HG03025 (cell line): Measurements from ENCODE around the gene RHOT2.
A peak's percentile ranks its signal among the peaks of the same experiment; 100 is the strongest.

Experiments
- ATAC-seq: cut with Tn5 transposase; IDR thresholded peaks from one replicate; pipeline ENCODE4 v1.9.1; 2021; ENCODE audit warnings: mild to moderate bottlenecking, moderate library complexity; ENCODE audit not compliant: unreplicated experiment, low FRiP score

Gene RHOT2

DNA sequence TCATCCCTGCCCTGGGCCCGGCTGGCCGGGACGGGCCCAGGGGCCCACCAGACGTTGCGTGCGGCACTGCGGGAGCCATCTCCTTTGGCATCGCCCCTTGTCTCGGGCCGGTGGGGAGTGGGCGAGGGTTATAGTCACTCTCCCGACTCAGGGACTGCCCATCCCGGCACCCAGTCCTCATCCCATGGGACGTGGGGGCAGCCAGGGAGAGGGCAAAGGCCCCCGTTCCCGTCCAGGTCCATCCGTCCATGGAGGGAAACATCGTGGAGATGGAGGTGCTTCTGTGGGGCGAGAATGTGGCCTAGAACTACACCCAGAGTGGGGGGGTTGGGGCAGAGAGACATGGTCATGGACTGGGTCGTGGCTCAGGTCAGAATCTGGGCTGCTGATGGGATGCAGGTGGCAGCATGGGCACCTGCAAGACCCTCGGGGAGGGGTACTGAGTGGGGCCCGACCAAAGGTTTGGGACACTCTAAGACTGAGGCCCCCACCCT, 21.2 kb upstream of the RHOT2 start:
- ATAC-seq = no peak

DNA sequence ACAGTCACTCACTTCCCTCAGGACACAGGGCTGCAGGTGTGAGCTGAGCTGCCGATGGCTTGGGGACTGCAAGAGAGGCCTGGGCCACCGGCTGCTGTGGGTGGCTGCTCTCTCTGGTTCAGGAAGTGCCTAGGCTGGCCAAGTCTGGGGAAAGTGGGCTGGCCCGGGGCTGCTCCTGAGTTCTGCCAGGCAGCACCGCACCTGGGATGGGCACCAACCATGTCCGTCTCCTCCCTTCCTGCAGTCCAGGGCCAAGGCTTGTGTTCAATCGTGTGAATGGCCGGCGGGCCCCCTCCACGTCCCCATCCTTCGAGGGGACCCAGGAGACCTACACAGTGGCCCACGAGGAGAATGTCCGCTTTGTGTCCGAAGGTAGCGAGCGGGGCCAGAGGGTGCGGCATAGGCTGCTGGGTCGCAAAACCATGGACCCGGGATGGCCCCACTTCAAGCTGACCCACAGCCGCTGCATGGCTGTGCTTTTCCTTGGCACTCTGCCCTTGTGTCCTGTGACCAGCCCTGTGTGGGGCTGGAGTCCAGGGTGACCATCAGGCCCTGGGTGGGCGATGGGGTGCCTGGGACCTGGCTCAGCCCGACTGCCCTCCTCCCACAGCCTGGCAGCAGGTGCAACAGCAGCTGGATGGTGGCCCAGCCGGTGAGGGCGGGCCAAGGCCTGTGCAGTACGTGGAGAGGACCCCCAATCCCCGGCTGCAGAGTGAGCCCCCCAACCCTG, 20.6 kb upstream of the RHOT2 start:
- ATAC-seq = no peak

DNA sequence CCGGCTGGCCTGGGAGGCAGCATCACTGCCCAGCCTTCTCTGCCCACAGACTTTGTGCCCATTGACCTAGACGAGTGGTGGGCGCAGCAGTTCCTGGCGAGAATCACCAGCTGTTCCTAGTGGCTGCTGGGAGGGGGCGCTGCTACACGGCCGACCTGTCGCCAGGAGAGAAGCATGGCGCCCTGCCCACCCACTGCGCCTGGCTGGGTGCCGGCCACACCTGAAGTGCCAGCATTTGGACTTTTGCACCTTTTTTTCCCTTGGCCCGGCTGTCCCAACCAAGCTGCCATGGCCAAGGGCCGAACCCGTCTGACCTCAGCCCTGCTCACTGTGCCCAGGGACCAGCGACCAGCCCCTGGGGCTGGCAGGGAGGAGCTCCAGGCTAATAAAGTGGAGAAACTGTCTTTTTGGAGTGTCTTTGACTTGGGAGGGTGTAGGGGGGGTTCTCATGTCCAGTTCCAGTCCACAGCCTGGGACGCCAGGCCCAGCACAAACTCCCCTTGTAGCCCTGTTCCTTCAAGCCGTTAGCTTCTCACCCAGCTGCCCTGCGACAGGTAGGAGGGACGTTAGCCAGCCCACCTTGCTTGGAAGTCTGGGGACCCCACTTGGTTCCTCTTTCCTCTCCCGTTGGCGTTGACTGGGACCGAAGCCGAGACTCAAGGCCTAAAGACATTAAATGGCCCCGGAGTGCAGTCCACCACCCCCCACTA, 19.7 kb upstream of the RHOT2 start:
- no peak for ATAC-seq

GRCh38 chr16:648781-649589, 18.9 kb upstream of the RHOT2 start, which contains the start of gene WDR90:
TSS of gene WDR90 (plus strand) at chr16:649365. CDS start at chr16:649417, 52 bp downstream.
- peak; percentile 55 for ATAC-seq

- peak; percentile 9 for ATAC-seq
These were observed 18.3 kb upstream of the RHOT2 start for GRCh38 chr16:649631-650030.

DNA sequence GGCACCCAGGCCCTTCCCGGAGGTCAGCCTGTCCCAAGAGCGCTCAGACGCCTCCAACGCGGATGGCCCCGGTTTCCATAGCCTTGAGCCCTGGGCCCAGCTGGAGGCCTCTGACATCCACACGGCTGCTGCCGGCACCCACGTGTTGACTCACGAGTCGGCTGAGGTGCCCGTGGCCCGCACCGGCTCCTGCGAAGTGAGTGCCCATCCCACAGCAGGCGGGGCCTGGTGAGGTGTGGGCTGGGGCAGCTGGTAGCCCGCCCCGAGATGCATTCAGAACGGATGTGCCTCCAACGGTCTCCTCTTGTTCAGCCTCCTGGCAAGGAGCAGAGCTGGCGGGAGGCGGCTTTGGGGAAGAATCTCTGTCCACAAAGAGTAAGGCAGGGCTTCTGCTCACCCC, 16.1 kb upstream of the RHOT2 start:
- ATAC-seq = no peak

DNA sequence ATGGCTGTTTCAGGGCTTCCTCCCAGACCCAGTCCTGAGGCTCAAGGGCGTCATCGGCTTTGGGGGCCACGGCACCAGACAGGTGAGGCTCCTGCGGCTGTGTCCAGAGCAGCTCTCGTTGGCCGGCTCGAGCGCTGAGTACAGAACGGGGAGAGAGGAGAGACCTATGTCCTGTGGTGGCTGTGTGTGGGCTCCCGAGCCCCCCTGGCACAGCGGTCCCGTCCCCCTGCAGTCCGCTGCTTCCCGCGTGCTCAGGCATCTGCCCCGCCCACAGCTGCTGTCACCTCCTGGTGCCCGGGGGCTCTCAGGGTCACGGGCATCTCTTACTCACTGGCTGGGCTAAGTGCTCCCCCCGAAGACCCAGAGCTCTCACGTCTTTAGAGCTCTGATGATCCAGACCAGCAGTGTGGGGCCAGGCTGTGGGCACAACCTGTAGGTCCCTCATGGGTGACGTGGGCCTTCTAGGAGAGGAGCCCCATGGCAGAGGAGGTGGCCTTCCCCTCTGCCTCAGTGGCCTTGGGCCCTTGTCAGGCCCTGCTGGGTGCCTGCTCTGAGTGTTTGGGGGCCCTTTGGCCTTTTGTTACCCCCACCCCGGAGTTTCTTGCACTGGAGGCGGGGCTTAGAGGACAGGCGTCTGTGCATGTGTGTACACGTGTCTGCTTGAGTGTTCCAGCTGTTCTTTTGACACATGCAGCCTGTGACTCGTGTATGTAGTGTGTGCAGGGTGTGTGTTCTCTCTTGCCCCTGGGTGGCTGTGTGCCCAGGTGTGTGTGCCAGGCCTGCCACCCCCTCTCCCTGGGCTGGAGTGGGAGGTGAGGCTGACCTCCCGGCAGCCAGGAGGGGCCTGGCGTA, 15.3 kb upstream of the RHOT2 start:
- no peak for ATAC-seq

DNA sequence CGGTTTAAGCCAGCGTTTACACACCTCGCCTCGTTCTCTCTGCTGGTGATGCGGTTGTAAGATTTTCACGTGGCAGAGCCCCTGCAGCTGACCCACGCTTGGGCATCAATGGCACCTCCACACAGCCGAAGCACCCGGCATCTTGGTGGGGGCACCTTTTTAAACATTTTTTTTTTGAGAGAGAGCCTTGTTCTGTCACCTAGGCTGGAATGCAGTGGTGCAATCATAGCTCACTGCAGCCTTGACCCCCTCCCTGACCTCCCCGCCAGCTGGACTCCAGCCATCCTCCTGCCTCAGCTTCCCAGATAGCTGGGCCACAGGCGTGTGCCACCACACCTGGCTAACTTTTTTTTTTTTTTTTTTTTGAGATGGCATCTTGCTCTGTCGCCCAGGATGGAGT, 13.9 kb upstream of the RHOT2 start:
- ATAC-seq = no peak

DNA sequence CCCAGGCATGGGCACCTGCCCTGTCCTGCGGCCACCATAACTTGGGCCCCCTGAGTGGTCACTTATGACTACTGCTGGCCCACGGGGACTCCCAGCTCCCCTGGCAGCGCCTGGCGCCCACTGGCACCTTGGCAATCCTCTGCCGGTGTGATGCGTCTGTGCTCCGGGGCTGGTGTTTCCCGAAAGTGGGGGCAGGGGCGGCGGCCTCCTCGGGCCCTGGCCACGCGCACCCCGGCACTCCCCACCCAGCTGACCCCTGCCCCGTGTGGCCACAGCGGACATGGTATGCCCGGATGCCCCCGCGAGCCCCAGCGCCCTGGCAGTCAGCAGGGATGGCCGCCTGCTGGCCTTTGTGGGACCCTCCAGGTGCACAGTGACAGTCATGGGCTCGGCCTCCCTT, 10.4 kb upstream of the RHOT2 start:
- no peak for ATAC-seq

GRCh38 chr16:658679-659571, 9.0 kb upstream of the RHOT2 start:
- no peak for ATAC-seq

- ATAC-seq = no peak
These were observed 8.3 kb upstream of the RHOT2 start for GRCh38 chr16:659618-660017.

DNA sequence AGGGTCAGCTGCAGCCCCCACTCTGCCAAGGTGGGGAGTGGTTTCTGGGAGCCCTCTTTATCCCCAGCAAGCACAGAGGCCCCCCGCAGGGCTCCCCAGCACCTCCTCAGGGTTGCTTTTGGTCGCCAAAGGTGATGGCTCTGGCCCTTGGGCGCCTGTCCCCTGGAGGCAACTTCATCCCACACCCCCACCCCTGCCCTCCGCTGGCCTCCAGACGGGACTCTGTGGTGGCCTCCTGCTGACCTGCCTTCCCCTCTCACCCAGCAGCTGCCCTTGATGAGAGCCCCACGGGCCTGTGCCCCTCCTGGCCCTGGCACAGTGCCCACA, 7.8 kb upstream of the RHOT2 start:
- no peak for ATAC-seq

GRCh38 chr16:660459-661183, 7.3 kb upstream of the RHOT2 start:
- peak; percentile 41 for ATAC-seq

GRCh38 chr16:661184-661821, 6.6 kb upstream of the RHOT2 start:
- peak; percentile 8 for ATAC-seq

DNA sequence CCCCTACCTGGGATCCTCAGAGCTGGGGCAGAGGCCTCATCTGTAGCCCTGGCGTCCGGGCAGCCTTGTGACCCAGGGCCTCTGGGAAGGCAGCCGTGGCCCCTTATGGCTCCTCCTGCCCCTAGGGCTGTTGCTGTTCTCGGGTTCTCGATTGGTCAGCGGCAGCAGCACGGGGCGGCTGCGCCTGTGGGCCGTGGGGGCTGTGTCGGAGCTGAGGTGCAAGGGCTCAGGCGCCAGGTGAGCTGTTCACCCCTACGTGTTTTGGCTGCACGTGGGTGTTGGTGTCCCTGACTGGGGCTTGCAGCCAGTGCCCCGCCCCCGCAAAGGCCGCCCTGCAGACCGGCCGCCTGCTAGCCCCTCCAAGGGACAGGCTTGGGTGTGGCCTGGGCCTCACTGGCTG, 5.8 kb upstream of the RHOT2 start:
- ATAC-seq = no peak

DNA sequence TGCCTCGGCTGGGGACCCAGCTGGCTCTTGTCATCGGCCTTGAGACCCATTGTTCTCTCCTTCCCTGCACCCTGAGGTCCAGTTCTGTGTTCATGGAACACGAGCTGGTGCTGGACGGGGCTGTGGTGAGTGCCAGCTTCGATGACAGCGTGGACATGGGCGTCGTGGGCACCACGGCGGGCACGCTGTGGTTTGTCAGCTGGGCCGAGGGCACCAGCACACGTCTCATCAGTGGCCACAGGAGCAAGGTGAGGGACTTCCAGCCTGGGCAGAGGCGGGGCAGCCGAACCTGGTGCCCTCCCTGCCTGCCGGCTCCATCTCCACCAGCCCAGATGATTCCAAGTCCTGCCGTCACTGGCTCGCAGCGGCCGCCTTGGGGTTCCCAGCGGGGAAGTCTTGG, 5.3 kb upstream of the RHOT2 start:
- ATAC-seq = no peak

DNA sequence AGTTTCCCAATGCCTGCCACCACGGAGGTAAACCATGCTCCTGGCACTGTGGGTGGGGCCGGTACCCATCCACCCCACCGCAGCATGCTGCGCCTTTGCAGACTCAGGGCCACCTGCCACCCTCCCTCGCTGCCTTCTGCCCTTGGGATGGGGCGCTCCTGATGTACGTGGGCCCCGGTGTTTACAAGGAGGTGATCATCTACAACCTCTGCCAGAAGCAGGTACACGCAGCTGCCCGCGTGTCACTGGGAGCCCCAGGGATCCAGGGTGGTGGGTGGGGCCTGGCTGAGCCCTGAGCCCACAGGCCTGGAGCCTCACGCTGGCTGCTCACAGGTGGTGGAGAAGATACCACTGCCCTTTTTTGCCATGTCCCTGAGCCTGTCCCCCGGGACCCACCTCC, 1.4 kb upstream of the RHOT2 start:
- no peak for ATAC-seq

DNA sequence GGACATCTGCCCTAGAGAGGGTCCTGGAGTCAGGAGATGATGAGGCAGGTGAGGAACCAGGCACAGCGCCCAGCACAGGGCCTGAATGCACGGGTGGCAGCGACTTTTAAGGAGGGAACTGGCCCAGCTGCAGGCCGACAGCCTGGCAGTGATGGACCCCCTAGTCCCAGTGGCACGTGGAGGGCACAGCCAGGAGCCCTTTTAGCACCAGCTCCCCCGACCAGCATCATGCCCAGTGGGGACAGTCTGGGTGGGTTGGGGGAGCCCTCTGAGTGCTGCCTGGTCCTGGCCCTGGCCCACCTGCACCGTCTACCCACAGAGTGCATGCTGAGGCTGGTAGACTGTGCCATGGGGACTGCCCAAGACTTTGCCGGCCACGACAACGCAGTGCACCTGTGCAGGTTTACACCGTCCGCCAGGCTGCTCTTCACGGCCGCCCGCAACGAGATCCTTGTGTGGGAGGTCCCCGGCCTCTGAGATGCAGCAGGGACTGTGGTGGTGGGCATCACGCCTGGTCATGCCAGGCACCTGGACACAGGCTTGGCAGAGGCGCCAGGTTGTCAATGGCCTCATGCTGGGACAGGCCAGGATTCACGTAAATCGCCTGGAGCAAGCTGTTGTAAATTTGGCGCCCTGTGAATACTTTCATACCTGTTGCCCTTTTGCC, 686 bp upstream of the RHOT2 start:
- no peak for ATAC-seq
